HepG2 (cell line): Measurements from ENCODE around the gene NUBP2. TPM values are rescaled to one million over a fixed set of nuclear protein-coding genes. Genes with fewer than 3 reads are reported as not detected.

Source experiments
- ARID2 ChIP-seq: sonication (generic); formaldehyde crosslinking; IDR thresholded peaks from 2 replicates; pipeline ENCODE4 v1.8.1; 2022; ENCODE audit warnings: mild to moderate bottlenecking, missing genetic modification reagents, borderline replicate concordance
- ARNT2 ChIP-seq: sonication (generic); formaldehyde crosslinking; IDR thresholded peaks from 2 replicates; pipeline ENCODE4 v1.8.0; 2022; ENCODE audit warnings: mild to moderate bottlenecking, low read depth, missing genetic modification reagents, moderate library complexity
- BHLHE40 ChIP-seq: IDR thresholded peaks from 2 replicates; pipeline ENCODE4 v1.6.1; 2011; ENCODE audit warnings: low read length, improper control_type of control experiment
- DZIP1 ChIP-seq: sonication (generic); formaldehyde crosslinking; IDR thresholded peaks from 2 replicates; pipeline ENCODE4 v1.5.0; 2020; ENCODE audit warnings: mild to moderate bottlenecking, missing genetic modification reagents
- HDAC2 ChIP-seq: sonication (generic); formaldehyde crosslinking; IDR thresholded peaks from 2 replicates; pipeline ENCODE4 v1.4.0; 2020; ENCODE audit warnings: missing genetic modification reagents
- IKZF1 ChIP-seq: fragments of 450-650 bp; IDR thresholded peaks from 2 replicates; pipeline ENCODE4 v1.7.1; 2016
- KLF15 ChIP-seq: sonication (generic); formaldehyde crosslinking; IDR thresholded peaks from 2 replicates; pipeline ENCODE4 v1.8.1; 2023; ENCODE audit warnings: borderline replicate concordance, mild to moderate bottlenecking, inconsistent platforms, missing genetic modification reagents, mixed read lengths
- LCORL ChIP-seq, 2 experiments: fragments of 450-650 bp in 1 of 2; sonication (generic) in 1 of 2; formaldehyde crosslinking in 1 of 2; IDR thresholded peaks; 2 replicates each; pipeline versions ENCODE4 v1.5.0 to v1.6.1; 2017 to 2020; ENCODE audit warnings: antibody characterized with exemption in 1 of 2, missing genetic modification reagents in 1 of 2
- MLXIP ChIP-seq: sonication (generic); formaldehyde crosslinking; IDR thresholded peaks from 2 replicates; pipeline ENCODE4 v1.9.0; 2021; ENCODE audit warnings: missing genetic modification reagents, borderline replicate concordance
- PHB2 ChIP-seq: fragments of 450-650 bp; IDR thresholded peaks from 2 replicates; pipeline ENCODE4 v1.6.1; 2018; ENCODE audit not compliant: partially characterized antibody
- PTBP1 ChIP-seq: fragments of 200-400 bp; formaldehyde crosslinking; IDR thresholded peaks from 2 replicates; pipeline ENCODE4 v1.6.1; 2018; ENCODE audit warnings: low read length, low read depth; ENCODE audit not compliant: poor library complexity, severe bottlenecking
- RAD51 ChIP-seq: fragments of 450-650 bp; IDR thresholded peaks from 2 replicates; pipeline ENCODE4 v1.6.1; 2016; ENCODE audit warnings: borderline replicate concordance
- RFX1 ChIP-seq: fragments of 450-650 bp; IDR thresholded peaks from 2 replicates; pipeline ENCODE4 v1.6.1; 2017
- SIN3B ChIP-seq: fragments of 150-350 bp; IDR thresholded peaks from 2 replicates; pipeline ENCODE4 v1.6.1; 2014; ENCODE audit warnings: low read length
- SMAD3 ChIP-seq: sonication (generic); formaldehyde crosslinking; IDR thresholded peaks from 2 replicates; pipeline ENCODE4 v1.4.0; 2020; ENCODE audit warnings: missing genetic modification reagents
- TBX2 ChIP-seq: sonication (generic); formaldehyde crosslinking; IDR thresholded peaks from 2 replicates; pipeline ENCODE4 v1.5.0; 2020; ENCODE audit warnings: missing genetic modification reagents, mild to moderate bottlenecking, borderline replicate concordance
- ZBTB33 ChIP-seq: sonication (generic); formaldehyde crosslinking; IDR thresholded peaks from 2 replicates; pipeline ENCODE4 v1.4.0; 2020; ENCODE audit warnings: missing genetic modification reagents
- ZNF441 ChIP-seq: sonication (generic); formaldehyde crosslinking; IDR thresholded peaks from 2 replicates; pipeline ENCODE4 v1.7.0; 2021; ENCODE audit warnings: missing genetic modification reagents, borderline replicate concordance
- ZNF564 ChIP-seq: sonication (generic); formaldehyde crosslinking; IDR thresholded peaks from 2 replicates; pipeline ENCODE4 v1.8.1; 2023; ENCODE audit warnings: mild to moderate bottlenecking, missing genetic modification reagents
- ZNF615 ChIP-seq: sonication (generic); formaldehyde crosslinking; IDR thresholded peaks from 2 replicates; pipeline ENCODE4 v1.5.0; 2020; ENCODE audit warnings: mild to moderate bottlenecking, missing genetic modification reagents, borderline replicate concordance
- ZNF788 ChIP-seq: sonication (generic); formaldehyde crosslinking; IDR thresholded peaks from 2 replicates; pipeline ENCODE4 v1.5.0; 2020; ENCODE audit warnings: mild to moderate bottlenecking, missing genetic modification reagents, borderline replicate concordance
- polyA plus RNA-seq, 8 experiments: library from polyadenylated mRNA; depleted of rRNA in 3 of 8; stranded (reverse) in 7 of 8; unstranded in 1 of 8; fragments of >200 nt; fragmentation: Illumina TruSeq in 4 of 8; extraction: Trizol in 4 of 8; gene quantifications; 2 replicates each; pipeline versions ENCODE4 v1.2.1 to v1.2.3, GENCODE V29; 2011 to 2016; ENCODE audit warnings: low read depth in 4 of 8, missing spikeins in 1 of 8, mixed read lengths in 1 of 8; ENCODE audit not compliant: insufficient read depth in 1 of 8
- total RNA-seq, 5 experiments: library from RNA; depleted of rRNA; stranded (reverse); fragments of >200 nt; fragmentation: Illumina TruSeq; extraction: Trizol; gene quantifications; 2 replicates each; pipeline ENCODE4 v1.2.3, GENCODE V29; 2016; ENCODE audit warnings: low read depth in 1 of 5

NUBP2 gene
- total and polyA plus RNA-seq, 2 of the 13 experiments (the other 11 are each of a cell fraction or from before 2014, with no cell fraction given) = 25.7 to 61.5 TPM

- TF ChIP-seq ZNF615 = no peak
- no peak for TF ChIP-seq ZNF564 (CRISPR knock-in tag)
- TF ChIP-seq ZBTB33 (CRISPR knock-in tag) = peak; percentile 36; the same call in 1 of the 2 replicates
- TF ChIP-seq ZNF441 (CRISPR knock-in tag) = peak; percentile 25; the same call in 1 of the 2 replicates
- TF ChIP-seq HDAC2 (CRISPR knock-in tag) = peak; percentile 73
- TF ChIP-seq TBX2 (CRISPR knock-in tag) = peak; percentile 69; the same call in 1 of the 2 replicates
- TF ChIP-seq BHLHE40 = peak; percentile 91
- TF ChIP-seq SIN3B = no peak
- no peak for TF ChIP-seq DZIP1 (CRISPR knock-in tag)
- TF ChIP-seq ARID2 = no peak
- peak; percentile 63; the same call in 1 of the 2 replicates for TF ChIP-seq ZNF788 (CRISPR knock-in tag)
- no peak for TF ChIP-seq IKZF1
- TF ChIP-seq PTBP1 = no peak
- no peak for TF ChIP-seq RAD51
- TF ChIP-seq MLXIP (CRISPR knock-in tag) = 0 out of 2 replicates have a peak, but pooled peaks have one; percentile 81
- TF ChIP-seq KLF15 (CRISPR knock-in tag) = no peak
- 0 out of 2 replicates have a peak, but pooled peaks have one; percentile 48 for TF ChIP-seq SMAD3 (CRISPR knock-in tag)
- TF ChIP-seq RFX1 = no peak
- TF ChIP-seq ARNT2 (CRISPR knock-in tag) = no peak
- TF ChIP-seq LCORL (IDR thresholded peaks at IDR 0.05) = no peak
- TF ChIP-seq LCORL (CRISPR knock-in tag; IDR thresholded peaks at IDR 0.05) = peak; percentile 78
- TF ChIP-seq PHB2 = no peak
These were observed 50.2 kb downstream of the NUBP2 start (continued) for GRCh38 chr16:1832838-1833454.
